Epithelial cell of esophagus (primary cell): ENCODE results near the gene ZNRF1.

Experiments used
- DNase-seq: peaks from one replicate; pipeline ENCODE4 v3.0.0; 2010; ENCODE audit warnings: low read depth
- H3K4me3 ChIP-seq: 2 replicates; pipeline ENCODE4 v1.5.1; 2011; ENCODE audit warnings: mild to moderate bottlenecking, low read length, control low read depth
- CTCF ChIP-seq: IDR thresholded peaks from 2 replicates; pipeline ENCODE4 v1.5.1; 2011; ENCODE audit warnings: low read depth, mild to moderate bottlenecking, low read length, control low read depth, inconsistent platforms; ENCODE audit not compliant: insufficient read depth; ENCODE audit errors: missing control alignments

Gene ZNRF1

GRCh38 chr16:75026892-75027391, 28.1 kb downstream of the ZNRF1 start:
- DNase-seq = no peak
- no peak for TF ChIP-seq CTCF

GRCh38 chr16:75027520-75028300, 28.9 kb downstream of the ZNRF1 start:
- no peak for TF ChIP-seq CTCF
- no peak for DNase-seq
- no peak overlapping the region for H3K4me3 ChIP-seq

More at GRCh38 chr16:75026892-75027391, 28.1 kb downstream of the ZNRF1 start:
- no peak overlapping the region for H3K4me3 ChIP-seq

GRCh38 chr16:75028544-75029135, 29.8 kb downstream of the ZNRF1 start:
- no peak for TF ChIP-seq CTCF
- no peak for DNase-seq
- H3K4me3 ChIP-seq = no peak overlapping the region

- no peak for TF ChIP-seq CTCF
- H3K4me3 ChIP-seq = no peak overlapping the region
- no peak for DNase-seq
These were observed 31.0 kb downstream of the ZNRF1 start for GRCh38 chr16:75029854-75030253.

GRCh38 chr16:75032655-75033054, 33.8 kb downstream of the ZNRF1 start:
- no peak for DNase-seq
- no peak overlapping the region for H3K4me3 ChIP-seq
- no peak for TF ChIP-seq CTCF

- DNase-seq = no peak
- TF ChIP-seq CTCF = no peak
- no peak overlapping the region for H3K4me3 ChIP-seq
These were observed 36.7 kb downstream of the ZNRF1 start for GRCh38 chr16:75035410-75035968.
